ENCODE data around the gene ADAMTSL1.

DNA sequence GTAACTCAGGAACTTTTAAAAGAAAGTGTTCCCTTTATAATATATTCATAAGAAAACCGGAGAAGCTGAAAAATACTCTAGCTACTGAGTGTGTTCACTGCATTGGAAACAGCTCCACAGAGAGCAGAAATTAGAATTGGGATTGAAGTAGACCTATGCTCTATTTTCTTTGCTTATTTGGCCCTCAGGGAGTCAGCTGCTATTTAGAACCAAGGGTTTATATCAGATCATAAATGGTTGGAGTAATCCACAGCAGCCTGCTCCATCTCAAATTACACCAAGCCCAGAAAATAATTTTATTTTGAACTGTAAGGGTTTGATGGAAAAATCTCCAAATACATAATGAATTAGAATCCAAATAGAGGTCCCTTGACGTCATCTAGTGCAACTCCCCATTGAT lies 202.6 kb downstream of the ADAMTSL1 start:
- TF ChIP-seq, protein P1, sequence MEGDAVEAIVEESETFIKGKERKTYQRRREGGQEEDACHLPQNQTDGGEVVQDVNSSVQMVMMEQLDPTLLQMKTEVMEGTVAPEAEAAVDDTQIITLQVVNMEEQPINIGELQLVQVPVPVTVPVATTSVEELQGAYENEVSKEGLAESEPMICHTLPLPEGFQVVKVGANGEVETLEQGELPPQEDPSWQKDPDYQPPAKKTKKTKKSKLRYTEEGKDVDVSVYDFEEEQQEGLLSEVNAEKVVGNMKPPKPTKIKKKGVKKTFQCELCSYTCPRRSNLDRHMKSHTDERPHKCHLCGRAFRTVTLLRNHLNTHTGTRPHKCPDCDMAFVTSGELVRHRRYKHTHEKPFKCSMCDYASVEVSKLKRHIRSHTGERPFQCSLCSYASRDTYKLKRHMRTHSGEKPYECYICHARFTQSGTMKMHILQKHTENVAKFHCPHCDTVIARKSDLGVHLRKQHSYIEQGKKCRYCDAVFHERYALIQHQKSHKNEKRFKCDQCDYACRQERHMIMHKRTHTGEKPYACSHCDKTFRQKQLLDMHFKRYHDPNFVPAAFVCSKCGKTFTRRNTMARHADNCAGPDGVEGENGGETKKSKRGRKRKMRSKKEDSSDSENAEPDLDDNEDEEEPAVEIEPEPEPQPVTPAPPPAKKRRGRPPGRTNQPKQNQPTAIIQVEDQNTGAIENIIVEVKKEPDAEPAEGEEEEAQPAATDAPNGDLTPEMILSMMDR (IDR thresholded peaks at IDR 0.05; ENCODE audit: insufficient read depth, low read length) = no peak
- TF ChIP-seq POLR2AphosphoS5 (IDR thresholded peaks at IDR 0.05; ENCODE audit: low read depth) (no peak), SPI1 (IDR thresholded peaks at IDR 0.05; ENCODE audit: borderline replicate concordance, low read depth) (no peak), GABPA (IDR thresholded peaks at IDR 0.05; ENCODE audit: low read depth) (no peak)
- TF ChIP-seq, protein P2, sequence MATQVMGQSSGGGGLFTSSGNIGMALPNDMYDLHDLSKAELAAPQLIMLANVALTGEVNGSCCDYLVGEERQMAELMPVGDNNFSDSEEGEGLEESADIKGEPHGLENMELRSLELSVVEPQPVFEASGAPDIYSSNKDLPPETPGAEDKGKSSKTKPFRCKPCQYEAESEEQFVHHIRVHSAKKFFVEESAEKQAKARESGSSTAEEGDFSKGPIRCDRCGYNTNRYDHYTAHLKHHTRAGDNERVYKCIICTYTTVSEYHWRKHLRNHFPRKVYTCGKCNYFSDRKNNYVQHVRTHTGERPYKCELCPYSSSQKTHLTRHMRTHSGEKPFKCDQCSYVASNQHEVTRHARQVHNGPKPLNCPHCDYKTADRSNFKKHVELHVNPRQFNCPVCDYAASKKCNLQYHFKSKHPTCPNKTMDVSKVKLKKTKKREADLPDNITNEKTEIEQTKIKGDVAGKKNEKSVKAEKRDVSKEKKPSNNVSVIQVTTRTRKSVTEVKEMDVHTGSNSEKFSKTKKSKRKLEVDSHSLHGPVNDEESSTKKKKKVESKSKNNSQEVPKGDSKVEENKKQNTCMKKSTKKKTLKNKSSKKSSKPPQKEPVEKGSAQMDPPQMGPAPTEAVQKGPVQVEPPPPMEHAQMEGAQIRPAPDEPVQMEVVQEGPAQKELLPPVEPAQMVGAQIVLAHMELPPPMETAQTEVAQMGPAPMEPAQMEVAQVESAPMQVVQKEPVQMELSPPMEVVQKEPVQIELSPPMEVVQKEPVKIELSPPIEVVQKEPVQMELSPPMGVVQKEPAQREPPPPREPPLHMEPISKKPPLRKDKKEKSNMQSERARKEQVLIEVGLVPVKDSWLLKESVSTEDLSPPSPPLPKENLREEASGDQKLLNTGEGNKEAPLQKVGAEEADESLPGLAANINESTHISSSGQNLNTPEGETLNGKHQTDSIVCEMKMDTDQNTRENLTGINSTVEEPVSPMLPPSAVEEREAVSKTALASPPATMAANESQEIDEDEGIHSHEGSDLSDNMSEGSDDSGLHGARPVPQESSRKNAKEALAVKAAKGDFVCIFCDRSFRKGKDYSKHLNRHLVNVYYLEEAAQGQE (IDR thresholded peaks at IDR 0.05; ENCODE audit: insufficient replicate concordance, low read depth) = no peak

All from HL-60 (cell line).